Neural cell (in vitro differentiated cells): ENCODE results near the gene ADARB2.

ENCODE experiments used
- EP300 ChIP-seq: fragments of 450-650 bp; conservative IDR thresholded peaks from 2 replicates; pipeline ENCODE4 v1.6.1; 2014; ENCODE audit warnings: antibody characterized with exemption, mild to moderate bottlenecking, moderate library complexity; ENCODE audit not compliant: poor library complexity, severe bottlenecking
- EZH2 ChIP-seq: fragments of 200-600, 300-800 bp; shearing (Covaris generic), sonication (generic); IDR thresholded peaks from 2 replicates; pipeline ENCODE4 v1.6.1; 2014; ENCODE audit warnings: antibody characterized with exemption, low read length, borderline replicate concordance, mild to moderate bottlenecking; ENCODE audit not compliant: insufficient read depth, poor library complexity, severe bottlenecking
- MXI1 ChIP-seq: fragments of 450-650 bp; conservative IDR thresholded peaks from 2 replicates; pipeline ENCODE4 v1.6.1; 2014; ENCODE audit warnings: antibody characterized with exemption, mild to moderate bottlenecking; ENCODE audit not compliant: poor library complexity, severe bottlenecking
- POLR2AphosphoS5 ChIP-seq: IDR thresholded peaks from 2 replicates; pipeline ENCODE4 v1.6.1; 2012
- TF ChIP-seq, protein P1 (sequence below): fragments of 450-650 bp; IDR thresholded peaks from 2 replicates; pipeline ENCODE4 v1.5.1; 2014; ENCODE audit warnings: antibody characterized with exemption, mild to moderate bottlenecking, moderate library complexity; ENCODE audit not compliant: poor library complexity, severe bottlenecking
- TF ChIP-seq, protein P2 (sequence below): IDR thresholded peaks from 2 replicates; pipeline ENCODE4 v1.6.1; 2012; ENCODE audit warnings: borderline replicate concordance

DNA sequence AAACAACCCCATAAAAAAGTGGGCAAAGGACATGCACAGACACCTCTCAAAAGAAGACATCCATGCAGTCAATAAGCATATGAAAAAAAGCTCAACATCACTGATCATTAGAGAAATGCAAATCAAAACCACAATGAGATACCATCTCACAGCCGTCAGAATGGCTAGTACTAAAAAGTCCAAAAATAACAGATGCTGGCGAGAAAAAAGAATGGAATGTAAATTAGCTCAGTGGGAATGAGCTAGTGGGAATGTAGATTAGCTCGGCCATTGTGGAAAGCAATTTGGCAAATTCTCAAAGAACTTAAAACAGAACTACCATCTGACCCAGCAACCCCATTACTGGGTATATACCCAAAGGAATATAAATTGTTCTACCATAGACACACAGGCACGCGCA, 394.1 kb downstream of the ADARB2 start:
- TF ChIP-seq, protein P1, sequence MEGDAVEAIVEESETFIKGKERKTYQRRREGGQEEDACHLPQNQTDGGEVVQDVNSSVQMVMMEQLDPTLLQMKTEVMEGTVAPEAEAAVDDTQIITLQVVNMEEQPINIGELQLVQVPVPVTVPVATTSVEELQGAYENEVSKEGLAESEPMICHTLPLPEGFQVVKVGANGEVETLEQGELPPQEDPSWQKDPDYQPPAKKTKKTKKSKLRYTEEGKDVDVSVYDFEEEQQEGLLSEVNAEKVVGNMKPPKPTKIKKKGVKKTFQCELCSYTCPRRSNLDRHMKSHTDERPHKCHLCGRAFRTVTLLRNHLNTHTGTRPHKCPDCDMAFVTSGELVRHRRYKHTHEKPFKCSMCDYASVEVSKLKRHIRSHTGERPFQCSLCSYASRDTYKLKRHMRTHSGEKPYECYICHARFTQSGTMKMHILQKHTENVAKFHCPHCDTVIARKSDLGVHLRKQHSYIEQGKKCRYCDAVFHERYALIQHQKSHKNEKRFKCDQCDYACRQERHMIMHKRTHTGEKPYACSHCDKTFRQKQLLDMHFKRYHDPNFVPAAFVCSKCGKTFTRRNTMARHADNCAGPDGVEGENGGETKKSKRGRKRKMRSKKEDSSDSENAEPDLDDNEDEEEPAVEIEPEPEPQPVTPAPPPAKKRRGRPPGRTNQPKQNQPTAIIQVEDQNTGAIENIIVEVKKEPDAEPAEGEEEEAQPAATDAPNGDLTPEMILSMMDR: no peak
- TF ChIP-seq POLR2AphosphoS5: no peak
- TF ChIP-seq MXI1: no peak
- TF ChIP-seq EZH2: no peak
- TF ChIP-seq, protein P2, sequence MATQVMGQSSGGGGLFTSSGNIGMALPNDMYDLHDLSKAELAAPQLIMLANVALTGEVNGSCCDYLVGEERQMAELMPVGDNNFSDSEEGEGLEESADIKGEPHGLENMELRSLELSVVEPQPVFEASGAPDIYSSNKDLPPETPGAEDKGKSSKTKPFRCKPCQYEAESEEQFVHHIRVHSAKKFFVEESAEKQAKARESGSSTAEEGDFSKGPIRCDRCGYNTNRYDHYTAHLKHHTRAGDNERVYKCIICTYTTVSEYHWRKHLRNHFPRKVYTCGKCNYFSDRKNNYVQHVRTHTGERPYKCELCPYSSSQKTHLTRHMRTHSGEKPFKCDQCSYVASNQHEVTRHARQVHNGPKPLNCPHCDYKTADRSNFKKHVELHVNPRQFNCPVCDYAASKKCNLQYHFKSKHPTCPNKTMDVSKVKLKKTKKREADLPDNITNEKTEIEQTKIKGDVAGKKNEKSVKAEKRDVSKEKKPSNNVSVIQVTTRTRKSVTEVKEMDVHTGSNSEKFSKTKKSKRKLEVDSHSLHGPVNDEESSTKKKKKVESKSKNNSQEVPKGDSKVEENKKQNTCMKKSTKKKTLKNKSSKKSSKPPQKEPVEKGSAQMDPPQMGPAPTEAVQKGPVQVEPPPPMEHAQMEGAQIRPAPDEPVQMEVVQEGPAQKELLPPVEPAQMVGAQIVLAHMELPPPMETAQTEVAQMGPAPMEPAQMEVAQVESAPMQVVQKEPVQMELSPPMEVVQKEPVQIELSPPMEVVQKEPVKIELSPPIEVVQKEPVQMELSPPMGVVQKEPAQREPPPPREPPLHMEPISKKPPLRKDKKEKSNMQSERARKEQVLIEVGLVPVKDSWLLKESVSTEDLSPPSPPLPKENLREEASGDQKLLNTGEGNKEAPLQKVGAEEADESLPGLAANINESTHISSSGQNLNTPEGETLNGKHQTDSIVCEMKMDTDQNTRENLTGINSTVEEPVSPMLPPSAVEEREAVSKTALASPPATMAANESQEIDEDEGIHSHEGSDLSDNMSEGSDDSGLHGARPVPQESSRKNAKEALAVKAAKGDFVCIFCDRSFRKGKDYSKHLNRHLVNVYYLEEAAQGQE: no peak
- TF ChIP-seq EP300: no peak
